DOHH2 (cell line): Measurements from ENCODE around the gene PASD1.

Experiments
- H3F3A ChIP-seq: fragments of 200-600 bp; sonication (generic), shearing (Covaris generic); 2 replicates; pipeline ENCODE4 v1.6.0; 2016; ENCODE audit warnings: antibody characterized with exemption, mild to moderate bottlenecking; ENCODE audit not compliant: control insufficient read depth, insufficient read depth
- H3K27ac ChIP-seq: fragments of 200-600 bp; sonication (generic); 2 replicates; pipeline ENCODE4 v1.5.1; 2014; ENCODE audit warnings: low read depth, mild to moderate bottlenecking, low read length, moderate library complexity
- H3K27me3 ChIP-seq: fragments of 200-600 bp; sonication (generic); 2 replicates; pipeline ENCODE4 v1.6.1; 2014; ENCODE audit warnings: mild to moderate bottlenecking, low read length, mixed read lengths; ENCODE audit not compliant: control insufficient read depth
- H3K36me3 ChIP-seq: fragments of 200-600 bp; sonication (generic); 2 replicates; pipeline ENCODE4 v1.6.1; 2014; ENCODE audit warnings: mild to moderate bottlenecking, low read length, moderate library complexity, mixed read lengths; ENCODE audit not compliant: control insufficient read depth
- H3K4me1 ChIP-seq: fragments of 200-600 bp; sonication (generic); 2 replicates; pipeline ENCODE4 v1.6.1; 2014; ENCODE audit warnings: mild to moderate bottlenecking, low read length, mixed read lengths; ENCODE audit not compliant: control insufficient read depth
- H3K4me2 ChIP-seq: fragments of 200-600 bp; sonication (generic); 2 replicates; pipeline ENCODE4 v1.6.0; 2014; ENCODE audit warnings: mild to moderate bottlenecking, low read length, moderate library complexity
- H3K4me3 ChIP-seq: fragments of 200-600 bp; sonication (generic); 2 replicates; pipeline ENCODE4 v1.5.1; 2014; ENCODE audit warnings: mild to moderate bottlenecking, low read length, mixed read lengths
- H3K79me2 ChIP-seq: fragments of 200-600 bp; sonication (generic); 2 replicates; pipeline ENCODE4 v1.6.1; 2014; ENCODE audit warnings: mild to moderate bottlenecking, low read length, mixed read lengths; ENCODE audit not compliant: control insufficient read depth
- H3K9me2 ChIP-seq: fragments of 200-600 bp; sonication (generic); replicated peaks from 2 replicates; pipeline ENCODE4 v1.6.1; 2014; ENCODE audit warnings: mild to moderate bottlenecking, low read length, mixed read lengths; ENCODE audit not compliant: control insufficient read depth
- H3K9me3 ChIP-seq: fragments of 200-600 bp; sonication (generic); 2 replicates; pipeline ENCODE4 v1.6.1; 2014; ENCODE audit warnings: antibody characterized with exemption, low read length, mixed read lengths; ENCODE audit not compliant: control insufficient read depth, insufficient read depth
- H4K20me1 ChIP-seq: fragments of 200-600 bp; sonication (generic); 2 replicates; pipeline ENCODE4 v1.6.0; 2014; ENCODE audit warnings: low read depth, mild to moderate bottlenecking, antibody characterized with exemption, low read length, moderate library complexity; ENCODE audit not compliant: control insufficient read depth, insufficient read depth
- EZH2phosphoT487 ChIP-seq: fragments of 200-600 bp; sonication (generic); IDR thresholded peaks from 2 replicates; pipeline ENCODE4 v1.6.1; 2017; ENCODE audit warnings: borderline replicate concordance, mild to moderate bottlenecking, antibody characterized with exemption, low read length, moderate library complexity, mixed read lengths
- TF ChIP-seq, protein P1 (sequence below): fragments of 200-600 bp; sonication (generic); IDR thresholded peaks from one replicate; pipeline ENCODE4 v1.5.1; 2014; ENCODE audit warnings: antibody characterized with exemption, mild to moderate bottlenecking, low read depth, low read length; ENCODE audit not compliant: poor library complexity, severe bottlenecking

Gene PASD1

DNA sequence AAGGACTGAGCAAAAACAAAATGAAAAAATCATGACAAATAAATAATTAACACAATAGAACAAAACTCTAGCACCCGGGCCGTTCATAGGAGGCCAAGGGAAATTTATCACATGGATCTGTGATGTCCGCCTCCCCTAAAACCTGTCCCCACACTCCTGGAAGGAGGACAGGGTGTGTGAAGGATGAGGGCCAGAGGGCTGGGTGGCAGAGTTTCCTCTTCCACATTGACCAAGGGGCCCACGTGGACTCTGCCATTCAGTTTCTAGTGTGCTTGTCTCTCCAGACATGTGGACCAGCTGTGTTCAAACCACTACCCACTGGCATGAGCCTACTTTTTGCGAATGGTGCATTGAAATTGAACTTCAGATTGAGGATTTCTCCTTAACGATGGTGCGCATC is 138.1 kb downstream of the PASD1 start:
- H3F3A ChIP-seq, result no peaks in the 10 kb centered on the region
- H3K9me2 ChIP-seq, result no peaks in the 10 kb centered on the region
- no peaks in the 10 kb centered on the region for H3K79me2 ChIP-seq
- no peaks in the 10 kb centered on the region for H3K9me3 ChIP-seq
- H3K4me2 ChIP-seq, result no peak overlapping the region
- H3K27me3 ChIP-seq, result no peaks in the 10 kb centered on the region
- no peaks in the 10 kb centered on the region for H3K4me1 ChIP-seq
- no peaks in the 10 kb centered on the region for H3K36me3 ChIP-seq
- H3K4me3 ChIP-seq, result no peak overlapping the region
- TF ChIP-seq, protein P1, sequence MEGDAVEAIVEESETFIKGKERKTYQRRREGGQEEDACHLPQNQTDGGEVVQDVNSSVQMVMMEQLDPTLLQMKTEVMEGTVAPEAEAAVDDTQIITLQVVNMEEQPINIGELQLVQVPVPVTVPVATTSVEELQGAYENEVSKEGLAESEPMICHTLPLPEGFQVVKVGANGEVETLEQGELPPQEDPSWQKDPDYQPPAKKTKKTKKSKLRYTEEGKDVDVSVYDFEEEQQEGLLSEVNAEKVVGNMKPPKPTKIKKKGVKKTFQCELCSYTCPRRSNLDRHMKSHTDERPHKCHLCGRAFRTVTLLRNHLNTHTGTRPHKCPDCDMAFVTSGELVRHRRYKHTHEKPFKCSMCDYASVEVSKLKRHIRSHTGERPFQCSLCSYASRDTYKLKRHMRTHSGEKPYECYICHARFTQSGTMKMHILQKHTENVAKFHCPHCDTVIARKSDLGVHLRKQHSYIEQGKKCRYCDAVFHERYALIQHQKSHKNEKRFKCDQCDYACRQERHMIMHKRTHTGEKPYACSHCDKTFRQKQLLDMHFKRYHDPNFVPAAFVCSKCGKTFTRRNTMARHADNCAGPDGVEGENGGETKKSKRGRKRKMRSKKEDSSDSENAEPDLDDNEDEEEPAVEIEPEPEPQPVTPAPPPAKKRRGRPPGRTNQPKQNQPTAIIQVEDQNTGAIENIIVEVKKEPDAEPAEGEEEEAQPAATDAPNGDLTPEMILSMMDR, result no peak
- no peak for TF ChIP-seq EZH2phosphoT487
- H3K27ac ChIP-seq, result no peak overlapping the region
- no peaks in the 10 kb centered on the region for H4K20me1 ChIP-seq

DNA sequence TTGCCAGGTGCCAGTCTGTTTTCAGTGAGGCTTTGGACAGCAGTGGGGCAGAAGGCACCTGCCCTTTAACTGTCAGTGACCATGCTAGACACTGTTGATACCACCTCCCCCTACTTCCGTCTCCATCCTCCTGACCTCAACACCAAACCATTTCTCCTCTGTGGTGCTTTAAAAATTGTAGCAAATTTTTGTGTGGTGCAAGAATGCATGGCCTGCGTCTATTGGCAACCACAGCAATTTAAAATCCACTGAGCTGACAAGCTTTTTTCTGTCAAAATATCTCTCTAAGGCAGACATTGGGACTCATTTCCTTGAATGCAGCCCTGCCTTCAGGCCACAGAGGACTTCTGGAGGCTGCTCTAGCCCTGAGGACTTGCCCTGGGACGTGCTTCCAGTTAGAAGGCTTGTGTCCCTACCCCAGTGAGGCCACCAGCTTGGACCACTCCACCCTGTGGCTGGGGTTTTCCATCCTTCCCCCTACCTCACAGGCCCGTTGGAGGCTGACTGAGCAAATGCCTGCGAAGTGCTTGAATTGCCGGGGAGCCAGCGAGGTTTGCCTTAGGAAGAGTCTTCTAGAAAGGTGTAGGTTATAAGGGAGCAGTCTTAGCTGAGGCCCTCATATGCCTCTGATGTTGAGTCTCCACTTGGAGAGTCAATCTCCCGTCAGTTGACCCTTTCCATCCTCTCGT is 138.7 kb downstream of the PASD1 start:
- Histone ChIP-seq H4K20me1 (no peaks in the 10 kb centered on the region), H3K9me2 (no peaks in the 10 kb centered on the region), H3K27me3 (no peaks in the 10 kb centered on the region), H3K79me2 (no peaks in the 10 kb centered on the region), H3F3A (no peaks in the 10 kb centered on the region), H3K4me2 (no peak overlapping the region), H3K4me3 (no peak overlapping the region), H3K27ac (no peak overlapping the region), H3K4me1 (no peaks in the 10 kb centered on the region), H3K36me3 (no peaks in the 10 kb centered on the region), H3K9me3 (no peaks in the 10 kb centered on the region)
- no peak for TF ChIP-seq EZH2phosphoT487
- TF ChIP-seq, protein P1, result no peak

DNA sequence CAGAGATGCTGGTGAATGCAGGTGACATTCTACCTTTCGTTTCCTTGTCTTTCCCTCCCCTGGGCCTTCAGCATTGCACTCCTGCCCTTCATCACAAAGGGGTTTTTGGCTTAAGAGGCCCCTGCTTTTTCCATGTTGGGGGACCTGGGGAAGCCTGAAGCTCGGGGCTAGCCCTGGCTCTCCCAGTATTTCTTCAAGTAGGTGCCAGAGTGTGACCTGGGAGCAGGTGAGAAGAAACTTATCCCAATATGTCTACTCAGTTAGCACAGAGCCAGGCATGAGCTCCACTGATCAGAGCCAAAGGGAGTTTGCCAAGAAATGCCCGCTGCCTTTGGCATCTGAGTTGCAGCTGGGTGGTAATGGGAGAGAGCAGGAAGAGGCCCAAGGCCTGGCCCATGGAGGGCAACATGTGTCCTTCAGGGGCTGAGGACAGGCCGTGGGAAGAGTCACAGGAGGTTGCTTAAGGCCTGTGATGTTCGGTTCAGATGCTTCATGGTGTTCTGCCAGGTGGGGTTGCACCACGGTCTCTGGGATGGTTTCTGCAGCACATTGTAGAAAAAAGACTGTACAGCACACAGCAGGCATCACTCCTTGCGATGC is 139.4 kb downstream of the PASD1 start:
- Histone ChIP-seq H3K4me2 (no peak overlapping the region), H3K36me3 (no peaks in the 10 kb centered on the region), H3F3A (no peaks in the 10 kb centered on the region), H3K9me2 (no peaks in the 10 kb centered on the region), H3K79me2 (no peaks in the 10 kb centered on the region), H3K27me3 (no peaks in the 10 kb centered on the region), H4K20me1 (no peaks in the 10 kb centered on the region), H3K4me3 (no peak overlapping the region), H3K9me3 (no peaks in the 10 kb centered on the region), H3K4me1 (no peaks in the 10 kb centered on the region), H3K27ac (no peak overlapping the region)
- TF ChIP-seq EZH2phosphoT487, result no peak
- TF ChIP-seq, protein P1, result no peak
